NCI-H146 (cell line): ENCODE data around the gene PNMA8C.
"Not testable (repeated sequence)": the region's sequence is repeated elsewhere in the genome, so short reads cannot be mapped to it uniquely, and the experiment has no call there.

Source experiments
- DNase-seq: peaks from one replicate; lab custom pipeline; 2025; lab: John Stamatoyannopoulos, UW

Gene PNMA8C

DNA sequence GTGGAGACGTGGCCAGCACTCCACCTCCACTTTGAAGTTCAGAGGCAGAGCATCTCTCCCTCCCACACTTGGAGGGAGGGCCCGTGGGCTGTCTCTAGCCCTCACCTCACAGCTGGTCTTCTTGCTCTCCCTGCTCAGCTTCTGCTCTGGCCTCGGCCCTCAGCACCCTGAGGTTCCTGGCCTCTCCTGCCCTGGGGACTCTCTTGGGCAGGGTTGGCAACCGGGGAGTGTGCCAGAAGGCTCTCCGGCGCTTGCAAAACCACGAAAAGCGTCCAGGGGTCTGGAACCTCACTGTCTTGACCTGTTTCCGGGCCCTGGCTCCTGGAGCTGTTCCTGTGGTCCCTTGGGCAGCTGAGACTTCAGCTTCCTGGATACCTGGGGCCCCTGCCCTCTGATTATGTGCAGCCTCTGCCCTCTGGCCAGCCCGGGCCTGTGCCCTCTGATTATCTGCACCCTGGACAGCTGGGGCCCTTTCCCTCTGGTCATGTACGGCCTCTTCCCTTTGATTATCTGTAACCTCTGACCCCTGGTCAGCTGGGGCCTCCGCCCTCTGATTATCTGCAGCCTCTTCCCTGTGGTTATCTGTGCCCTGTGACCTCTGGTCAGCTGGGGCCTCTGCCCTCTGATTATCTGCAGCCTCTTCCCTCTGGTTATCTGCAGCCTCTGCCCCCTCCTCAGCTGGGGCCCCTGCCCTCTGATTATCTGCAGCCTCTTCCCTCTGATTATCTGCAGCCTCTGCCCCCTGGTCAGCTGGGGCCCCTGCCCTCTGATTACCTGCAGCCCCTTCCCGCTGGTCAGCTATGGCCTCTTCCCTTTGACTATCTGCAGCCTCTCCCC, 17.4 kb downstream of the PNMA8C start:
- no peak for DNase-seq

DNA sequence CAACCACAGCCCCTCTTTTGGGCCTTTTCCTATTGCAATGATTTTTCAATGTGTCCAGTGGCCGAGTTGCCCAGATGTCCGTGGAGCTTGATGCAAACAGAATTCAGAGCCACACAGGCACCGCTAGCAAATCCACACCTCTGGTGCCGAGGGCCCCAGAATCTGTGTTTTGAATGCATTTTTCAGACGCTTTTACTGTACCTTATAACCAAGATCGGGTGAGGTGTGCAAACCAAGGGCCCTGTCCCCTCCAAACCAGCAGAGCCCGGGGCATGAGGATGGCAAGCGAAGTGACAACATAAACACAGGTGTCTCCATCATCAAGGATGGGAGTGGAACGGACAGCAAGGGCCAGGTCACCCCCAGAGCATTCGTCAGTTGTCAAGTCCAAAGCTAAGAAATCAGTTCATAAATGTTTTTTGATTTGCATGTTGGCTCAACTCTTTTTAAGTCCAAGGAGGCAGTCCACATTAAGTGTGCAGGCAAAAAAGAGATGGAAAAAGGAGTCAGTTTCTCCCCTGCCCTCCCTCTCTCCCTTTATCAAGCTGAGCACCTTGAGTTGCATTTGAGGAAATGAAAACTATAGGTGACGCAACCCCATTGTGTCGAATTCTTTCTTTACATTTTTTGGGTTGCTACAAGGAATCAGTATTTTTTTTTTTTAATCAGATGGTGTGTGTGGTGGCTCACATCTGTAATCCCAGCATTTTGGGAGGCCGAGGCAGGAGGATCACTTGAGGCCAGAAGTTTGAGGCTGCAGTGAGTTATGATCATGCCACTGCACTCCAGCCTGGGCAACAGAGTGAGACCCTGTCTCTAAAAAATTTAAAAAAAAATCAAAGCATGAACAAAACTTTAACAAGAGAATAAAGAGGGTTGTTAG, 18.3 kb downstream of the PNMA8C start:
- no peak for DNase-seq

DNA sequence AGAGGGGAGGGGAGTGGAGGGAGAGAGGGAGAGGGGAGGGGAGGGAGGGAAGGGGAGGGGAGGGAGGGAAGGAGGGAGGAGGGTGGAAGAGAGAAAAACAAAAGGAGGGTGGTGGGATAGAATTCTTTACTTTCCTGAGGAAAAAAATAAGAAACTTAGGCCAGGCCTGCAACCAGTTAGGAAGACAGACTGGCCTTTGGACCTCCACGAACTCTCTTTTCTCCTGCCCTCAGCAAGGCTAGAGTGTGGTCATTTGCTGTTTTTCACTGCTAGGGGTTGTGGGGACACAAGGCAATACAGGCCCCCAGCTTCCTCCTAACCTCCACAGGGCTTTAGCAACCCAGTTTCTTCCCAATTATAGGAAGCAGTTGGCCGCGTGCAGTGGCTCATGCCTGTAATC, 19.5 kb downstream of the PNMA8C start:
- no peak for DNase-seq

DNA sequence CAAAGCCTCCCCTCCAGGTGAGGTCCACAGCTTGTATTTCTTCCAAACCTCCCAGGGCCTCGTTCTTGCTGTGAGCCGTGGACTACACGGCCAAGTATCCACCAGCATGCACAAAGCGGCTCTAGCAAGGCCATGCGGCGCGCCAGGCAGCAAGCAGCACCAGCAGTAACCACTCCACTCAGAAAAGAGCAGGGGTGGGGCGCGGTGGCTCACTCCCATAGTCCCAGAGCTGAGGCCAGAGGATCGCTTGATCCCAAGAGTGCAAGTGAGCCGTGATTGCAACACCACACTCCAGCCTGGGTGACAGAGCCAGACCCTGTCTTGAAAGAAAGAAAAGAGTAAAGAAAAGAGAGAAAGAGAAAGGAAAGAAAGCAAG, 20.1 kb downstream of the PNMA8C start:
- DNase-seq = peak; percentile 40

DNA sequence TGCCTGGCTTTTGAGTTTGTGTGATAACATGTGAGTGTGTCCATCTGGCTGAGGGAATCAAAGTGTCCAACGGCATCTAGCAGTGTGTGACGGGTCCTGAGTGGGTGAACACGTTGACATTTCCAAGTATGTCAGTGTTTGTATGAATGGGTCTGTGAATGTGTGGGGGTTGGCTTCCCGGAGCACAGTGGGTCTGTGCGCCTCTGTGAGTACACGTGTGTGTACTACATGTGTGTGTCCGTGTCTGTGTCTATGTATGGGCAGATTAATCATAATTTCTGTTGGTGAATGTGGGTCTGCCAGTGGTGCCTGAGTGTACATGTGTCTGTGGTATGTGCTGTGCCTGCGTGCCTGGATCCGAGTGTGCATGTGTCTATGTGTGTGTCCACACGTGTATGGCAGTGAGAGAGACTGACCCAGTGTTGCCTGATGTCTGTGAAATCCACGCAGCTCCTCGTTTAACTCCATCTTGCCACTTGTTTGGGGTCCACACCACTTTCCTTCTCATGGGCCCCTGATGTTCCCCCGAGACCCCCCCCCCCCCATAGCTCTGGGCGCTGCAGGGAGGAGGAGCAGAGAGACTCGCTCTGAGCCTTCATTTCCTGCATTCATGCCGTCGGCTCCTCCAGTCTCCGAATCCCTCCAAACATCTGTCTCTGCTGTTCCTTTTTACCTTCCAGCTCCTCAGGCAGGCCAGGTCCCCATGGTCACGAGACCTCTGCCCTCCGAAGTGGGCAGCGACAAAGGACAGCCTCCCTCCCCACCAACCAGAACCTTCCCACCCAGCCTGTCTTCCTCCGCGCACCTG, 20.7 kb downstream of the PNMA8C start:
- no peak for DNase-seq

DNA sequence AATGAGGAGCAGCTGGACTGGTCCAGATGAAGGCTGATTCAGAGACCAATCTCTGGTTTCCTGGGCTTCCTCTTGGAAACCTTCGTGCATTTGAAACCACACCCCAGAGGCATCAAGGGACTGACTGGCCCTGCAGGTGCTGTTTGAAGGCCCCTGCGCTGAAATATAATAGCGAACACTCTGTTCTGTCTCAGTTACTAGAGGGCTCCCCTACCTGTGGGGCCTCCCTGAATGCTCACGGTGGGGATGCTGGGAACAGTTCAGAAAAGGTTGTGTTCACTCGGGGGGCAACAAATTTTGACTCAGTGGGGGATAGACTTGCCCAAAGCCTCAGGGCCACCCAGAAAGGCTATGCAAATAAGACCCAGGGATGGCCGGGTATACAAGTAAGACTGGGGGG, 21.8 kb downstream of the PNMA8C start:
- DNase-seq = peak; percentile 16

DNA sequence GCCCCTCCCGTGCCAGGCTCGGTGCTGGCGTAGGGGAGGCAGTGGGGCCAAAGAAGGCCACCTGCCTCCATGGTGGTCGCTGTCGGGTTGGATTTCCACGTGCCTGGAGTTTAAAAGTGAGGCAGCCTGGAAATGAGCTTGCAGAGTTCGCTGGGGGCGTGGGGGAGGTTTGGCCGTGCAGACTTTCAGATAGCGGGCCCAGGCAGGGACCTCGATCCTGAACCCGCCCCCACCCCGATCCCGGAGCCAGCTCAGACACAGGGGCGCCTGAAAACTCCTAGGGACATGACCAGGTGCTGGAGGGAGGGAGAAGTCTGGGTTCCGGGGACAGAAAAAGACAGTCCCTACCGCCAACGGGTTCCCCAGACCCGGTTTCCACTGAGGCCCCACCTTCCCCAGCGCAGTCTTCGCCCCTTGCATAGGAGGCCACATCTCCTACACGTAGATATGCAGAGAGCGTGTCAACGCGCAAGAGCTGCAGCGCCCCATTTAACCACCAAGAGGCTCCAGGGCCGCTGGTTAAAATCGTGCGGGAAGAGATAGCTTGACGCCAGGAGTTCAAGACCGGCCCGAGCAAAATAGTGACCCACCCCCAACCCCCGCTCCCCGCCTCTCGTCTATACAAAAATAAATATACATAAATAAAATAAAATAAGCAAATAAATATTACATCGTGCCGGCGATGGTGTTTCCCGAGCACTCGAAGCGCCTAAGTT, 23.8 kb downstream of the PNMA8C start:
- no peak for DNase-seq

DNA sequence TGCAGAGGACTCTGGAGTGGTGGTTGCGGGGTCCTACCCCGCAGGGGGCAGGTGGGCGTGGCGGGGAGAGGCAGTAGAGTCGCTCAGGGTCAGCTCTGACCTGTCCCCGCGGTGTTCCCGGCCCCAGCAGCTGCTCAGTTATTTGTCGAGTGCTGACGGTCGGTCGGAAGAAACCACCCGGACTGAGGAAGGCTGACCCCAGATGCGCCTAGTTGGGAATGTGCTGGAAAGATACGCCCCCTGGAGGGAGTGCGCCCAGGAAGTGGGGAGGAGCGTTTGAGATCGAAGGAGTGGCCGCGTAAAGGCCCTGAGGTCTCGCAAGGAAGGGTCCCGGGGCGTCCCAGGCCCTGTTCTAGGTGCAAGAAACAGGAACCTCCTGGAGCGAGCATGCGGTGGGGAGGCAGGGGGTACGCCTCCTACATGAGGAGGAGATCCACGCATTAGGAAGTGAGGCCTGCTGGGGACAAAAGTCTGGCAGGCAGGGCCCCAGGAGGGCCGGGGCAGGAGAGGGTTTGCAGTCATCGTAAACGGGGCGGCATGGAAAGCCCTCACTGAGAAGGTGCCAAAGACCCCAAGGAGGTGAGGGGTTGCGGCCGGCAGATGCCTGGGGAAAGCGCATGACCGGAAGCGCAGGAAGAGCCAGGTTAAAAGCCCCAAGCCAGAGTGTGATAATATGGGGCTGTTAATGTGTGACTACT, 24.5 kb downstream of the PNMA8C start:
- peak; percentile 55 for DNase-seq

DNA sequence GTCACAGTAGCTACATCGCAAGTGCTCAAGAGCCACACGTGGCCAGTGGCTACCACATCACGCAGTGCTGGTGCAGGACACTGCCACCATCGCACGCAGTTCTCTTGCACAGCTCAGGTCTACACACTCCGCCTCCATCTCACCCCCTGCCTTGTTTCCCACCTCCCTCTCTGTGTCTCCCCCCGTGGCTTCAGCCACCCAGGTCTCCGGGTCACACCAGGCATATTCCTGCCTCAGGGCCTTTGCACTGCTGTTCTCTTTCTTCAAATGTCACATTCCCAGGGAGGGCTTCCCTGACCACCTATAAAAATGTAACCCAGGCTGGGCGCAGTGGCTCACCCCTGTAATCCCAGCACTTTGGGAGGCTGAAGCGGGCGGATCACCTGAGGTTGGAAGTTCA, 26.0 kb downstream of the PNMA8C start:
- no peak for DNase-seq

DNA sequence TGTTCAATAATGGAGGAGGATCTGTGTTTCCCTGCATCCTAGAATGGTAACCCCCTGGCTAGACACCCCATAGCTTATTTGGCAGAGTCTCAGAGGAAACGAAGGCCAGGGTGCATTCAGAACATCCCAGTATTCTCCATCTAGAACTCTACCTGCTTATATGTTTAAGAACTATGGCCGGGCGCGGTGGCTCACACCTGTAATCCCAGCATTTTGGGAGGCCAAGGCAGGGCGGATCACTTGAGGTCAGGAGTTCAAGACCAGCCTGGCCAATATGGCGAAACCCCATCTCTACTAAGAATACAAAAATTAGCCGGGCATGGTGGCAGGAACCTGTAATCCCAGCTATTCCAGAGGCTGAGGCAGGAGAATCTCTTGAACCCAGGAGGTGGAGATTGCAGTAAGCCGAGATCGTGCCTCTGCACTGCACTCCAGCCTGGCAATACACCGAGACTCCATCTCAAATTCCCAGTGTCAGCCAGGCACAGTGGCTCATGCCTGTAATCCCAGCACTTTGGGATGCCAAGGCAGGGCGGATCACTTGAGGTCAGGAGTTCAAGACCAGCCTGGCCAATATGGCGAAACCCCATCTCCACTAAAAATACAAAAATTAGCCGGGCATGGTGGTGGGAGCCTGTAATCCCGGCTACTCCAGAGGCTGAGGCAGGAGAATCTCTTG, 30.8 kb downstream of the PNMA8C start:
- not testable (repeated sequence) for DNase-seq

DNA sequence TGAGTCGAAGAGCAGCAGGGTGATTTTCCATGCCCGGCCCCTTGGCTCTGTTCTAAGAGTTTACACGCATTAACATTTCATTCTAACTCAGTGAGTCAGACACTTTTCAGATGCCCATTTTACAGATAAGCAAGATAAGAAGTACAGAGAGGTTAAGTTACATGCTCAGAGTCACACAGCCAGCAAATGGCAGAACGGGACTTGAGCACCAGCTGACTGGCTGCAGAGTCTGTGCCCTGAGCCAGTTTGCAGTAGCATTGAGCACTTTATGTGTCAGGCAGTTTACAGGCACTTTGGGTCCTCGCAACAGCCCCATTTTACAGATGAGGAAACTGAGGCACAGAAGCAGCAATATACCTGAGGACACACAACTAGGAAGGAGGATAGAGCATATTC, 34.3 kb downstream of the PNMA8C start:
- DNase-seq = no peak

DNA sequence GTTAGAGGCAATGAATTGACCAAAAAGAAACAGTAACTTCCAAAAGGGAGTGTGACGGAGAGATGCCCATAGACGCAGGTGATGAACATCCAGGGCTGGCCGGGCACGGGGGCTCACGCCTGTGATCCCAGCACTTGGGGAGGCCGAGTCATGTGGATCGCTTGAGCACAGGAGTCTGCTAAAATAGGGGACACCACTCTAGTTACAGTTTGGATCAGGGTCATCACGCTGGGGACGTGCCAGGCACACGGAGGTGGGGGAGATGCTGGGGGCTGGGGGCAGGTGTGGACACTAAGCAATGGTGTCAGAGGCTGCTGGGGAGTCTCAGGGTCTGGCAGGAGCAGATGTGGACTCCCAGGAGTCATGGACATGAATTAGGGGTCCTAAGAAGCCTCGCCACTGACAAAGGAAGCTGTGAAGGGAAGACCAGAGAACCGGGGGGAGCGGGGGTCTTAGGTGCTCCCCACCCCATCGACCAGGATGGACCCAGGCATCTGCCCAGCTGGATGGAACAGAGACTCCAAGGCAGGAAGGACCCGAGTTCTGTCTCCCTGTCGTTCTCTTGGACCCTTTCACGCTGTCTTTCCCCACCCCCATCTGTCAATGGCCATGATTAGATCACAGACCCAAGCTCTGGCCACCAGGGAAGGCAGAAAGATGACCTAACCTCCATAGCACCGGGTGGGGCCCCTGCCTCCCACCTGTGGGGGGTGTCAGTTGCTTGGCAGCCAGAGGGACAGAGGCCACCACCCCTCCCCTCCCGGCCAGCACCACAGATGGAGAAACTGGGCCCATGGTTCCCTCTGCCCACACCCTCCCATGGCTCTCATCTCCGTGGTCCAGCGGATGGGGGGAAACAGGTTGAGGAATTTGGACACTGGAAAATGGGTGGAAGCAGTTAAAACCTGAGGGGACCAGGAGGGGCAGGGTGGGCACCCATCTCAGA, 35.0 kb downstream of the PNMA8C start:
- DNase-seq = no peak

DNA sequence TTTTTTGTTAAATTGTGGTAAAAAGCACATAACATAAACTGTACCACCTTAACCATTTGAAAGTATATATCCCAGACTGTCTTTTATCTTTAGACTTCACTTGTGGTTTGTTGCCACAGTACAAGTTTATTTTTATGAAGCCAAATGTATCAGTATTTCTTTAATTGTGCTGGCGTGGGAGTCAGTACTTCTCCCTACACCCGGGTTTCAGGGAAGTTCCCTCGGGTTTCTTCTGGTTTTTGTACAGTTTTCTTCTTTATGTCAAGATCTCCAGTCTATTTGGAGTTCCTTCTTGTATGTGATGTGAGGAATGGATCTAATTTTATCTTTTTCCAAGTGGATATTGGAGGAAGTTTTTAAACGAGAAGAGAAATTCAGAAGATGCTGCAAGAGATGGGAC, 35.9 kb downstream of the PNMA8C start:
- no peak for DNase-seq

DNA sequence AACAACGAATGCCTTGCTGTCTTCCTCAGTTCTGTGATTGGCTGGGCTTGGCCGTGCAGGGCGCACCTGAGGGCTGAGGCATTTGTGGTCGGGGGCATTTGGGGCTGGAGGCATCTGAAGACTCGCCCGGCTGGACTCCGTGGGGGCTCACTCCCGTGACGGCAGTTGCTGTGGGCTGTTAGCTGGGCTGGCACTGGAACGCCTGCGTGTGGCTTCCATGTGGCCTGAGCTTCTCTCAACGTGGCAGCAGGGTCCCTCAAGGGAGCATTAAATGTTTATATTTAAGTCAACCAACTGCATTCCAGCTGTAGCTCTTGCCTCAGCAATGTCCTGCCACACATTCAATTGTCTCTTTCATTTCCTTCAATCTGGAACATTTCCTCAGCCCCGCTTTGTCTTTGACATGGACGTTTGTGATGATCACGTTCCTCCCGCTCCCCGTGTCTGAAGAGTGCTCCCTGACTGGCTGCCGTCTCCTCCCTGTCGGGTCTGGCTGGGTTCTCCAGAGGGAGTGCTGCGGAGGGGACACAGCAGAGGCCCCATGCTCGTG, 36.4 kb downstream of the PNMA8C start:
- no peak for DNase-seq

DNA sequence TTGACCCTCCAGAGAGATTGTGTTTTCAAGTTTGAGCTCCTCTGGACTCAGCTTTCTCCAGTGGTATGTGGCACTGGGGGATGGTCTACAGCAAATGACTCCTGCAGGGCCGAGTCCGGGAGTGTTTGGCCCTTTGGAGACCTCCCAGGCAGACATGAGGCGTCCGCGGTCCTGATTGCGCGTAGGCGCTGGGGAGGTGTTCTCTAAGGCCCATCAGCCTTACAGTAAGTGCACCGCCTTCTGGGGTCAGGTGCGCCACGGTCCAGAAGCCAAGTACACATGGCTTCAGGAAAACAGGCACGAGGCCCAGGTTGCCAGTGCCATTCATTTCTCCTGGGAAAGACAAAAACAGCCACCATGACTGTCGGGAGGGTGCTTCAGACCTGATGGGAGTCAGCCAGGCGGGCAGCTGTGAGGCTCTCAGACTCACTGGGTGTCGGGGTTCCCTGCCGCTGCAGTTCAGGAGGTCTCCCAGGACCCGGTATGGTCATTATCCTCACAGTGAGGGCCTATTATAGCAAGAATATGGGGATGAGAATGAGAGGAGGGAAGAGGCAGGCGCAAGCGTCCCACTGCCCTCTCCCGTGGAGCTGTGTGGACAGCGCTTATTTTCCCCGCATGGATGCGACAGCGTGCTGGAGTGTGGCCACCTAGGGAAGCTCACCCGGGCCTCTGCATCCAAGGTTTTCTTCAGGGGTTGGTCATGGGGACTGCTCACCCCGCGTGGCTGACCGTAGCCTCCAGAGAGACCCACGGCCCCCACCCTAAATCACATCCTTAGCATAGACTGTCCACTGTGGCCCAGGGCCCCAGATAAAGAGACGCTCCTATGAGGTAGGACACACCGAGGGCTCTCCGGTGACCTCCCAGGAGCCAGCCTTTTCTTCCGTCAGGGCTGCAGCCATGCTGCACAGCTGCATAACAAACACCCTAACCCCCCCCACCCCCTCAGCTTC, 37.2 kb downstream of the PNMA8C start:
- no peak for DNase-seq

DNA sequence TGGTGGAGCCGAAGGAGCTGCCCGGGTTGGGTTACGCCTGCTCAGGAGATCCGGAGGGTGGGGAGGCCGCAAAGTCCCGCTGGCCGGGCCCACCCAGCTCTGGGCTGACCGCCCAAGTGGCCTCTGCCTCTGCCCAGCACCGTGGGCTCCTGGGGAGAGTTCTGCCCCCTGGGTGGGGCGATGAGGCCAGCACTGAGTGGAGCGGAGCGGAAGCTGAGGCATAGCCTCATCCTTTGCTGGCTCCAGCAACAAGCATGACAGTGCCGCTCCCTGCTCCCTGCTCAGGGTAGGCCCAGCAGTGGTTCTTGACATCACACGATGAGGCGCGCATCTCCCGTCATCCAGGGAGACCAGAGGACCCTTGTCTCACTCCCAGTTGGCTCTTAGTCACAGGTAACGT, 37.9 kb downstream of the PNMA8C start:
- DNase-seq = no peak

DNA sequence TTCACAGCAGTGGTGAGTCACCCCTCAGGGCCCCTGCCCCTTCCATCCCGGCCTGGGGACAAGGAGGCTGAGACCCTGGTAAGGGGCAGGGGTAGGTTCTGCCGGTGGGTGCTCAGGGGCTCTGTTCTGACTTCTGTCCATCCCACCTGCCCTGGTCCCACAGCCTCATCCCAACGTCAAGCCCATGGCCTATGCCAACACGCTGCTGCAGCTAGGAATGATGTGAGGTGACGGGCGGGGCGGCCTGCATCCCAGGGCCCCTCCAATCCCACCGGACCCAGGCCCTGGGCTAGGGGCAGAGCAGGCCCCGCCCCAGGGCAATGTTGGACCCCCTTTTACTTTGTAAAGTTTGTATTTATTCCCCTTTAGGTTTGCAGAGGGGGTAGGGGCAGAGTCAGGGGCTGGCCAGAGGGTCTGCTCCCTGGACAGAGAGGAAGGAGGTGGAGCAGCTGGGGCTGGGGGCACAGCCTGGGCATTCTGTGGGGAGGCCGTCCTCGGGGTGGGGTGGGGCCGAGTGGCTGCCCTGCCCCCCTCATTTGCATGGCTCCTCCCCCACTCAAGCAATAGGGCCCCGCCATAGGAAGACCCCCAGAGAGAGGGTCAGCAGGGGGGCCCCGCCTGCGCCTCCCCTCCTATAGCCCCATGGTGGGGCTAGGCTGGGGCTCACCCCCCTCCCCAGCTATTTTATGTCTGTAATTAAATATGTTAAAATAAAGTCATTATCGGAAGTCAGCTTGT, 38.4 kb downstream of the PNMA8C start:
- no peak for DNase-seq
